Measurements from ENCODE around the gene TMEM132D.

TMEM132D gene

DNA sequence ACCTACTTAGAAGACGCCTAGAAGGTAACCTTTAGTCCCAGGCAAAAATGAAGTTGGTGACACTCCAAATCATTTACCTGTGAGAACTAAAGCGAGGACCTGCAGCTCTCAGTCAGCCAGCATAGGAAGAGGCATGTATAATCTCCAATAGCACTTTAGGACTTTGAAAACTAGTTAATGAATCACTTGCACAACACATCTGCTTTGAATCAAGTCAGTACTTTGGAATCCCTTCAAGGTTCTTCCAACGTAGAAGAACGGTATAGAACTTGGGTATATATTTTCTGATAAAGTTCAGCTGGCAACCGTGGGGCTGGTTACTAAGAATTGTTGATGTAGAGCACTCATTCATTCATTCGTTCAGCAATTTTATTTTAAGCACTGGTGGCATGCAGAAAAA is 251.9 kb downstream of the TMEM132D start:
- no peak overlapping the region for H3K4me3 ChIP-seq (replicated peaks in 1 of 2; ENCODE audit: low read depth in 2 of 2, low read length in 2 of 2)
- TF ChIP-seq, protein P1, sequence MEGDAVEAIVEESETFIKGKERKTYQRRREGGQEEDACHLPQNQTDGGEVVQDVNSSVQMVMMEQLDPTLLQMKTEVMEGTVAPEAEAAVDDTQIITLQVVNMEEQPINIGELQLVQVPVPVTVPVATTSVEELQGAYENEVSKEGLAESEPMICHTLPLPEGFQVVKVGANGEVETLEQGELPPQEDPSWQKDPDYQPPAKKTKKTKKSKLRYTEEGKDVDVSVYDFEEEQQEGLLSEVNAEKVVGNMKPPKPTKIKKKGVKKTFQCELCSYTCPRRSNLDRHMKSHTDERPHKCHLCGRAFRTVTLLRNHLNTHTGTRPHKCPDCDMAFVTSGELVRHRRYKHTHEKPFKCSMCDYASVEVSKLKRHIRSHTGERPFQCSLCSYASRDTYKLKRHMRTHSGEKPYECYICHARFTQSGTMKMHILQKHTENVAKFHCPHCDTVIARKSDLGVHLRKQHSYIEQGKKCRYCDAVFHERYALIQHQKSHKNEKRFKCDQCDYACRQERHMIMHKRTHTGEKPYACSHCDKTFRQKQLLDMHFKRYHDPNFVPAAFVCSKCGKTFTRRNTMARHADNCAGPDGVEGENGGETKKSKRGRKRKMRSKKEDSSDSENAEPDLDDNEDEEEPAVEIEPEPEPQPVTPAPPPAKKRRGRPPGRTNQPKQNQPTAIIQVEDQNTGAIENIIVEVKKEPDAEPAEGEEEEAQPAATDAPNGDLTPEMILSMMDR (IDR thresholded peaks at IDR 0.05; ENCODE audit: low read depth, low read length), result no peak
- no peak for DNase-seq (ENCODE audit: low read depth in 2 of 2)

DNA sequence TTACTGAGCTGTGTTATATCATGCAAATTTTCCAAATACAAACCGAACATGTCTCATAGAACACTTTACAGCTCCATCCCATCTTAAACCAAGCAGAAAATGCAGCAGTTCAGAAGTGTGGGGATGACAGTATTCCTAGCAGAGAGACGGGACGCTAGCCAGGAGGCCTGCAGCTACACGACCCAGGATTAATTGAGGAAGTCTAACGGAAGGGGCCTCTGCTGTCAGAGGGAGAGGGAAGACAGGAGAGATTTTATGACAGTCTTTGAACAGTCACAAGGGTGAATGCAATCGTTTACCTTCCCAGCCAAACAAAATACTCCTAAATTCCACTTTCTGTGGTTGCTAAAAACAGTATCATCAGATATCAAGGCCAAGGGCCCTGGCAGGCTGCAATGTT is 261.9 kb downstream of the TMEM132D start:
- no peak overlapping the region for H3K4me3 ChIP-seq (replicated peaks in 1 of 2; ENCODE audit: low read depth in 2 of 2, low read length in 2 of 2)
- TF ChIP-seq, protein P1 (IDR thresholded peaks at IDR 0.05; ENCODE audit: low read depth, low read length), result no peak
- no peak for DNase-seq (ENCODE audit: low read depth in 2 of 2)

- H3K4me3 ChIP-seq (replicated peaks in 1 of 2; ENCODE audit: low read depth in 2 of 2, low read length in 2 of 2), result no peak overlapping the region
- no peak for DNase-seq (ENCODE audit: low read depth in 2 of 2)
- TF ChIP-seq, protein P1 (IDR thresholded peaks at IDR 0.05; ENCODE audit: low read depth, low read length), result no peak
Measured at GRCh38 chr12:129635021-129635685, 268.7 kb downstream of the TMEM132D start.

GRCh38 chr12:129631316-129631715 is 272.5 kb downstream of the TMEM132D start:
- H3K4me3 ChIP-seq (replicated peaks in 1 of 2; ENCODE audit: low read depth in 2 of 2, low read length in 2 of 2), result no peak overlapping the region
- TF ChIP-seq, protein P1 (IDR thresholded peaks at IDR 0.05; ENCODE audit: low read depth, low read length), result no peak
- DNase-seq (ENCODE audit: low read depth in 2 of 2), result no peak

DNA sequence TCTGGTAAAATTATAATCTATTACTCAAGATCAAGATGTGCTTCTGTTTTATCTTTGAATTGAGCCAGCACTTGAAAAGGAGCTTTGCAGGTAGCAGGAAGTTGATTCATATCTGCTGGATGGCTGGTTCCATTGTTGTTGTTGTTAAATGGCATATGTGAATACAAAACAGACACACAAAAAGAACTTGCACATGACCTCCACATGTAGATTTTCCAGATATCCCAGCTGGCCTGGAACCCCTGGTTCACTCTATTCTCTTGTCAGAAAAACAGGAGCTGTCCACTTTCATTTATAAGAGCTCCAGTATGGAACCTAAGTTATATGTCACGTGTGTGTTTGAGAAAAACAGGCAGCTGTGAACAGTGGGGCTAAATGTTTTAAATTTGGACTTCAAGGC is 273.9 kb downstream of the TMEM132D start:
- DNase-seq (ENCODE audit: low read depth in 2 of 2), result no peak
- TF ChIP-seq, protein P1 (IDR thresholded peaks at IDR 0.05; ENCODE audit: low read depth, low read length), result no peak
- H3K4me3 ChIP-seq (replicated peaks in 1 of 2; ENCODE audit: low read depth in 2 of 2, low read length in 2 of 2), result no peak overlapping the region

DNA sequence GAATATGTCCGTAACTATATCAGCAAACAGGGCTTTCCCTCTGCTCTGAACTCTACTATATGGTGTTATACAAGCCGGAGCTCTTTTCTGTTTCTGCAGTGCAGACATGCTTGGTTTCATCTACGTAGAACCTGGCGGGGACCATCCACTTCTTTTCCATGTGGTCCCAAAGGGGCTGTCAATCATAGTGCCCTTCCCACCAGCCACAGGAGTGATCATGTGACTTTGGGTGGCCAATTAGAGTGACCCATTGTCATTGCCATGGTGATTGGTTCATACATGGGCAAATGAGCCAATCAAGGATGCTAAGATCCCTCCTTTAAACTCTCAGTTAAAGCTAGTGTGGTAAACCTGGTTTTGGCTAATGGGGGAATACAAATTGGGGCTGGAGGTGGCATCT is 281.3 kb downstream of the TMEM132D start:
- TF ChIP-seq, protein P1 (IDR thresholded peaks at IDR 0.05; ENCODE audit: low read depth, low read length), result no peak
- DNase-seq (ENCODE audit: low read depth in 2 of 2), result no peak
- H3K4me3 ChIP-seq (replicated peaks in 1 of 2; ENCODE audit: low read depth in 2 of 2, low read length in 2 of 2), result no peak overlapping the region

DNA sequence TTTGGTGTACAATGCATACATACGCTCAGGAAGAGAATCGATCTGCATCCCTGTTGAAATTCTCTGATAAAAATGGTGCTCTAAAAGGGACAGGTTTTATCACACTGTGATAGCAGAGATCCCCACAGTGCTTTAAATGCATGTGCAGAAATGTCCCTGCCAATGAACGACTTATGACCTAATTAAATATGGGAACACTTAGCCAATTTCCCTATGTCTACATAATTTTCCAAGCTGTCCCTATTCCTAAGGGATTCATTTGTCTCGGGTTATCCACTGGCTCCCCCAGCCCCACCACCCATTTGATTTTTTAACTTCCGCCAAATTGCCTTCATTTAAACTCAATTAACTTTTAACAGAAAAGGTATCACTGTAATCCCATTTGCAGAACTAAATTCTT is 284.6 kb downstream of the TMEM132D start:
- TF ChIP-seq, protein P1 (IDR thresholded peaks at IDR 0.05; ENCODE audit: low read depth, low read length), result no peak
- no peak for DNase-seq (ENCODE audit: low read depth in 2 of 2)
- H3K4me3 ChIP-seq (replicated peaks in 1 of 2; ENCODE audit: low read depth in 2 of 2, low read length in 2 of 2), result no peak overlapping the region
